Endothelial cell of umbilical vein (primary cell): ENCODE results near the gene RBM47. TPM values are rescaled to one million over a fixed set of nuclear protein-coding genes. Genes with fewer than 3 reads are reported as not detected.

Source experiments
- BruUV-seq: library from RNA; stranded (reverse); fragments of 400-500 nt; replicated peaks from 2 replicates; lab custom pipeline; 2021; lab: Mats Ljungman, UMichigan
- CTCF ChIA-PET: fragments of 300-600, 350-600 bp; sonication (Branson Sonifier 250); formaldehyde crosslinking; loops from one replicate; lab custom pipeline; 2021; ENCODE audit warnings: antibody characterized with exemption, inconsistent platforms; lab: Charles Lee
- POLR2A ChIA-PET: fragments of 300-600, 350-600 bp; sonication (Branson Sonifier 250); formaldehyde crosslinking; loops from one replicate; lab custom pipeline; 2021; ENCODE audit warnings: antibody characterized with exemption, inconsistent platforms; lab: Charles Lee
- DNase-seq: peaks from one replicate; pipeline ENCODE4 v3.0.0-alpha.2; 2011; ENCODE audit warnings: low read depth, low spot score
- FAIRE-seq: peaks from 2 replicates; lab custom pipeline; 2011; peaks lifted over from hg19 to GRCh38; lab: Jason Lieb, UNC
- H2AFZ ChIP-seq: 2 replicates; pipeline ENCODE4 v1.6.0; 2012; ENCODE audit warnings: low read depth, low read length, control low read depth, inconsistent platforms
- H3K27ac ChIP-seq: 2 replicates; pipeline ENCODE4 v1.5.1; 2011; ENCODE audit warnings: low read depth, mild to moderate bottlenecking, control low read depth, low read length, moderate library complexity; ENCODE audit not compliant: insufficient read depth
- H3K27me3 ChIP-seq, 2 experiments: 2 replicates each; pipeline versions ENCODE4 v1.6.0 to v1.6.1; 2011; ENCODE audit warnings: low read length in 2 of 2, mixed read lengths in 1 of 2; ENCODE audit not compliant: control insufficient read depth in 2 of 2, insufficient read depth in 2 of 2
- H3K36me3 ChIP-seq, 2 experiments: 2 replicates in 1 of 2; 3 replicates in 1 of 2; pipeline ENCODE4 v1.5.1; 2011; ENCODE audit warnings: low read length in 2 of 2, mild to moderate bottlenecking in 1 of 2, moderate library complexity in 1 of 2; ENCODE audit not compliant: control insufficient read depth in 2 of 2, insufficient read depth in 2 of 2; ENCODE audit errors: extremely low read depth in 1 of 2
- H3K4me1 ChIP-seq: 3 replicates; pipeline ENCODE4 v1.5.1; 2011; ENCODE audit warnings: mild to moderate bottlenecking, low read length; ENCODE audit not compliant: control insufficient read depth, insufficient read depth; ENCODE audit errors: extremely low read depth
- H3K4me2 ChIP-seq: 2 replicates; pipeline ENCODE4 v1.6.1; 2011; ENCODE audit warnings: low read length, control low read depth, mixed read lengths; ENCODE audit not compliant: insufficient read depth
- H3K4me3 ChIP-seq, 3 experiments: fragments of 200-600 bp in 1 of 3; sonication (generic), shearing (Covaris generic) in 1 of 3; replicated peaks in 1 of 3; 2 replicates each; pipeline ENCODE4 v1.5.1; 2011 to 2016; ENCODE audit warnings: control low read depth in 3 of 3, low read length in 3 of 3, mild to moderate bottlenecking in 2 of 3, inconsistent platforms in 1 of 3, low read depth in 1 of 3, moderate library complexity in 1 of 3; ENCODE audit not compliant: insufficient read depth in 1 of 3
- H3K79me2 ChIP-seq: 2 replicates; pipeline ENCODE4 v1.6.0; 2012; ENCODE audit warnings: low read length, inconsistent platforms; ENCODE audit not compliant: control insufficient read depth, insufficient read depth
- H3K9ac ChIP-seq: replicated peaks from 2 replicates; pipeline ENCODE3; 2011; ENCODE audit warnings: low read length, control low read depth; ENCODE audit not compliant: insufficient read depth; ENCODE audit errors: extremely low read depth
- H3K9me1 ChIP-seq: replicated peaks from 3 replicates; pipeline ENCODE4 v1.6.0; 2011; ENCODE audit warnings: mild to moderate bottlenecking, low read length; ENCODE audit not compliant: control insufficient read depth, insufficient read depth; ENCODE audit errors: extremely low read depth
- H3K9me3 ChIP-seq: replicated peaks from 2 replicates; pipeline ENCODE4 v1.5.1; 2012; ENCODE audit warnings: low read length, inconsistent platforms; ENCODE audit not compliant: control insufficient read depth, insufficient read depth
- H4K20me1 ChIP-seq: replicated peaks from 2 replicates; pipeline ENCODE3; 2011; ENCODE audit warnings: mild to moderate bottlenecking, low read length; ENCODE audit not compliant: control insufficient read depth, insufficient read depth; ENCODE audit errors: extremely low read depth
- EZH2 ChIP-seq: IDR thresholded peaks from 2 replicates; pipeline ENCODE4 v1.6.1; 2012; ENCODE audit warnings: borderline replicate concordance, low read depth, mild to moderate bottlenecking, moderate library complexity, low read length, inconsistent platforms; ENCODE audit not compliant: severe bottlenecking
- GATA2 ChIP-seq: IDR thresholded peaks from 2 replicates; pipeline ENCODE4 v1.7.0; 2011; ENCODE audit warnings: low read depth, mild to moderate bottlenecking, moderate library complexity, mixed read lengths, low read length; ENCODE audit not compliant: insufficient read length, insufficient read depth
- POLR2A ChIP-seq: IDR thresholded peaks from 2 replicates; pipeline ENCODE4 v1.6.1; 2012; ENCODE audit warnings: low read depth, mild to moderate bottlenecking, control low read depth, low read length
- POLR2AphosphoS5 ChIP-seq: IDR thresholded peaks from 2 replicates; pipeline ENCODE4 v1.6.1; 2012; ENCODE audit warnings: low read depth, mild to moderate bottlenecking, control low read depth, low read length, moderate library complexity; ENCODE audit not compliant: insufficient read depth
- dilution Hi-C: fragments of 300-500 bp; cut with MboI; formaldehyde crosslinking; loops from one replicate; pipeline ENCODE4 v1.15.0; 2019; ENCODE audit warnings: low sequenced_read_pairs; ENCODE audit not compliant: extremely low pct_ligation_motif_present
- intact Hi-C: fragments of 100-400 bp; cut with micrococcal nuclease; formaldehyde crosslinking; loops from one replicate; pipeline ENCODE4 v1.10.0; 2022
- polyA plus RNA-seq, 4 experiments: library from polyadenylated mRNA; depleted of rRNA in 3 of 4; stranded (reverse) in 3 of 4; unstranded in 1 of 4; fragments of >200 nt; gene quantifications; 2 replicates each; pipeline versions ENCODE4 v1.2.1 to v1.2.3, GENCODE V29; 2011 to 2012; ENCODE audit warnings: missing spikeins in 1 of 4
- total RNA-seq: library from RNA; stranded (reverse); gene quantifications from 2 replicates; pipeline ENCODE4 v1.2.3, GENCODE V29; 2021
- TF ChIP-seq, protein P1 (sequence below): IDR thresholded peaks from 2 replicates; pipeline ENCODE4 v1.6.1; 2011; ENCODE audit not compliant: insufficient read depth, insufficient read length
- TF ChIP-seq, protein P2 (sequence below), 2 donors: IDR thresholded peaks; 1 replicate in 1 of 2; 2 replicates in 1 of 2; pipeline ENCODE4 v1.5.1; 2011; ENCODE audit warnings: low read length in 2 of 2, mild to moderate bottlenecking in 2 of 2, moderate library complexity in 2 of 2, control low read depth in 1 of 2, inconsistent platforms in 1 of 2, low read depth in 1 of 2; ENCODE audit not compliant: insufficient read depth in 1 of 2; ENCODE audit errors: extremely low read depth in 1 of 2

The RBM47 gene
- total and polyA plus RNA-seq, 2 donors (not counting 3 experiments of a cell fraction or from before 2014, with no cell fraction given): not detected

DNA sequence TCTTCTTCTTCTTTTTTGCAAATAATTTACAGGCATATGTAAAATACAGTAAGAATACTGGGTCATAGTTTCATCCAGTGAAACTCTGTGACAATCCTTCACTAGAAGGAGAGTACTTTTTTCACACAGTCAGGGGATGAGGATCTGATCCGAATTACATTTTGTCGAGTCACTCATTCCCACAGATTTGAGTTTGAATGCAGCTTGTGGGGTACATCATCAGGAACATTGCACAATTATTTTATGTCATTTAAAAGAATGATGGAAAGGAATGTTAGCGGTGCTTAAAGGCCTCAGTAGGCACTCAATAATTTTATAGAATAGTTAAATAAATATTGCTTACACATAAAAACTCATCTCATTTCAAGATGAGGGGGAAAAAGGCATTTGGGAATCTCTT, 205.9 kb downstream of the RBM47 start:
- no TSS peak for BruUV-seq
- H3K4me1 ChIP-seq: no peaks in the 10 kb centered on the region
- dilution Hi-C loops: no loop called here
- CTCF ChIA-PET: no interaction called here
- no peaks in the 10 kb centered on the region for H3K9me1 ChIP-seq
- FAIRE-seq (no peak), DNase-seq (no peak)
- no peaks in the 10 kb centered on the region for H4K20me1 ChIP-seq
- TF ChIP-seq EZH2 (no peak), GATA2 (no peak), POLR2A (no peak)
- TF ChIP-seq, protein P1, sequence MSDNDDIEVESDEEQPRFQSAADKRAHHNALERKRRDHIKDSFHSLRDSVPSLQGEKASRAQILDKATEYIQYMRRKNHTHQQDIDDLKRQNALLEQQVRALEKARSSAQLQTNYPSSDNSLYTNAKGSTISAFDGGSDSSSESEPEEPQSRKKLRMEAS: no peak
- POLR2A ChIA-PET: no interaction called here
- H3K4me3 ChIP-seq: no peak overlapping the region
- no peak overlapping the region for H3K27ac ChIP-seq
- no peak overlapping the region for H3K4me2 ChIP-seq
- intact Hi-C loops: no loop called here
- H2AFZ ChIP-seq: no peak overlapping the region
- H3K9ac ChIP-seq: no peak overlapping the region
- no peaks in the 10 kb centered on the region for H3K9me3 ChIP-seq
- H3K27me3 ChIP-seq: peaks cover 4 to 14% of the 10 kb centered on the region in 2 experiments
- H3K79me2 ChIP-seq: no peaks in the 10 kb centered on the region
- no peaks in the 10 kb centered on the region for H3K36me3 ChIP-seq

DNA sequence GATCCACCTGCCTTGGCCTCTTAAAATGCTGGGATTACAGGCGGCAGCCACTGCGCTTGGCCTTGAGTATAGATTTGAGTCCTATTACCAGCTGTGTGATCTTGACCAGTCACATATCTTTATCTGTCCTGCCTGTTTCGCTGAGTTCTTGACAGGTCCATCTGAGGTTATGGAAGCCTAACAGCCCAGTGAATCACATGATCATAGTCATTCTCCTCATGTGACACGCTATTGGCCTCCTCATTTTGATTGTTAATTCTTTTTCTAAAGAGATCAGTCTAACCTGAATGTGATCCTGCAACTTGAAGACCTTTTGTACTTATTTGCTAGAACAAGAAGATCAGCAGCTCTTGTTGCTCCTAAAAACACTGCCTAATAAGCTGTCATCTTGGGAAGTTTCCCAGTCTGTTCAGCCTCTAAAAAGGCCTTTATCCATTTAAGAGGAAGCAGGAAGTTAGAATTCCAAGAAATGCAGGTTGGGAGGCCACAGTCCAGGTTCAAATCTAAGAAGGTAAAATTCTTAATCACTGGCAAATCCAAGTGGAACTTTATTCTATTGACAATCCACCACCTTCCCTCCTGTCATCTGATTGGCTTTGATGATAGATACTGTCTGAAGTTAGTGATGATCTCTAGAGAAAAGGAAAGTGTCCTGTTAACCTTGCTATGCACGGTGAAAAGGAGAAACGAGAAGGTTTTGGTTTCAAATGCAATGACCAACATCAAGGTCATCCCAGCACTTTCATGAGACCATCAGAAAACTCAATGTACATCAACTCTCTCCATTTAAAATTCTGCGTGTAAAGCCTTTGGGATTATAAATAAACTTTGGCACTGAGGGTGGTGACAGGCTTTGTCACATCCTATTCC, 207.6 kb downstream of the RBM47 start:
- DNase-seq (no peak), FAIRE-seq (no peak)
- H3K4me3 ChIP-seq: no peak overlapping the region
- no peaks in the 10 kb centered on the region for H3K4me1 ChIP-seq
- CTCF ChIA-PET: no interaction called here
- H3K4me2 ChIP-seq: no peak overlapping the region
- H4K20me1 ChIP-seq: no peaks in the 10 kb centered on the region
- no peak overlapping the region for H2AFZ ChIP-seq
- no TSS peak for BruUV-seq
- intact Hi-C loops (no loop called here), dilution Hi-C loops (no loop called here)
- POLR2A ChIA-PET: no interaction called here
- H3K27ac ChIP-seq: no peak overlapping the region
- H3K9me3 ChIP-seq: no peaks in the 10 kb centered on the region
- H3K9ac ChIP-seq: no peak overlapping the region
- H3K27me3 ChIP-seq: peaks cover 2 to 13% of the 10 kb centered on the region in 2 experiments
- no peaks in the 10 kb centered on the region for H3K9me1 ChIP-seq
- no peaks in the 10 kb centered on the region for H3K79me2 ChIP-seq
- H3K36me3 ChIP-seq: no peaks in the 10 kb centered on the region
- TF ChIP-seq, protein P2, sequence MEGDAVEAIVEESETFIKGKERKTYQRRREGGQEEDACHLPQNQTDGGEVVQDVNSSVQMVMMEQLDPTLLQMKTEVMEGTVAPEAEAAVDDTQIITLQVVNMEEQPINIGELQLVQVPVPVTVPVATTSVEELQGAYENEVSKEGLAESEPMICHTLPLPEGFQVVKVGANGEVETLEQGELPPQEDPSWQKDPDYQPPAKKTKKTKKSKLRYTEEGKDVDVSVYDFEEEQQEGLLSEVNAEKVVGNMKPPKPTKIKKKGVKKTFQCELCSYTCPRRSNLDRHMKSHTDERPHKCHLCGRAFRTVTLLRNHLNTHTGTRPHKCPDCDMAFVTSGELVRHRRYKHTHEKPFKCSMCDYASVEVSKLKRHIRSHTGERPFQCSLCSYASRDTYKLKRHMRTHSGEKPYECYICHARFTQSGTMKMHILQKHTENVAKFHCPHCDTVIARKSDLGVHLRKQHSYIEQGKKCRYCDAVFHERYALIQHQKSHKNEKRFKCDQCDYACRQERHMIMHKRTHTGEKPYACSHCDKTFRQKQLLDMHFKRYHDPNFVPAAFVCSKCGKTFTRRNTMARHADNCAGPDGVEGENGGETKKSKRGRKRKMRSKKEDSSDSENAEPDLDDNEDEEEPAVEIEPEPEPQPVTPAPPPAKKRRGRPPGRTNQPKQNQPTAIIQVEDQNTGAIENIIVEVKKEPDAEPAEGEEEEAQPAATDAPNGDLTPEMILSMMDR (IDR thresholded peaks at IDR 0.05; ENCODE audit: extremely low read depth in 1 of 2, insufficient read depth in 1 of 2, low read depth in 1 of 2, low read length in 2 of 2): no peak
- TF ChIP-seq POLR2AphosphoS5: no peak
